NCI-H526 treated with DMSO at 0.1 percent for 48 hours (cell line): Measurements from ENCODE around the gene FAM111B.
"Not testable (repeated sequence)": the region's sequence is repeated elsewhere in the genome, so short reads cannot be mapped to it uniquely, and the experiment has no call there.

Experiments used
- DNase-seq: peaks from one replicate; lab custom pipeline; 2025; lab: John Stamatoyannopoulos, UW

The FAM111B gene, protein sequence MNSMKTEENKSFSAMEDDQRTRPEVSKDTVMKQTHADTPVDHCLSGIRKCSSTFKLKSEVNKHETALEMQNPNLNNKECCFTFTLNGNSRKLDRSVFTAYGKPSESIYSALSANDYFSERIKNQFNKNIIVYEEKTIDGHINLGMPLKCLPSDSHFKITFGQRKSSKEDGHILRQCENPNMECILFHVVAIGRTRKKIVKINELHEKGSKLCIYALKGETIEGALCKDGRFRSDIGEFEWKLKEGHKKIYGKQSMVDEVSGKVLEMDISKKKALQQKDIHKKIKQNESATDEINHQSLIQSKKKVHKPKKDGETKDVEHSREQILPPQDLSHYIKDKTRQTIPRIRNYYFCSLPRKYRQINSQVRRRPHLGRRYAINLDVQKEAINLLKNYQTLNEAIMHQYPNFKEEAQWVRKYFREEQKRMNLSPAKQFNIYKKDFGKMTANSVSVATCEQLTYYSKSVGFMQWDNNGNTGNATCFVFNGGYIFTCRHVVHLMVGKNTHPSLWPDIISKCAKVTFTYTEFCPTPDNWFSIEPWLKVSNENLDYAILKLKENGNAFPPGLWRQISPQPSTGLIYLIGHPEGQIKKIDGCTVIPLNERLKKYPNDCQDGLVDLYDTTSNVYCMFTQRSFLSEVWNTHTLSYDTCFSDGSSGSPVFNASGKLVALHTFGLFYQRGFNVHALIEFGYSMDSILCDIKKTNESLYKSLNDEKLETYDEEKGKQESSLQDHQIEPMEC

DNA sequence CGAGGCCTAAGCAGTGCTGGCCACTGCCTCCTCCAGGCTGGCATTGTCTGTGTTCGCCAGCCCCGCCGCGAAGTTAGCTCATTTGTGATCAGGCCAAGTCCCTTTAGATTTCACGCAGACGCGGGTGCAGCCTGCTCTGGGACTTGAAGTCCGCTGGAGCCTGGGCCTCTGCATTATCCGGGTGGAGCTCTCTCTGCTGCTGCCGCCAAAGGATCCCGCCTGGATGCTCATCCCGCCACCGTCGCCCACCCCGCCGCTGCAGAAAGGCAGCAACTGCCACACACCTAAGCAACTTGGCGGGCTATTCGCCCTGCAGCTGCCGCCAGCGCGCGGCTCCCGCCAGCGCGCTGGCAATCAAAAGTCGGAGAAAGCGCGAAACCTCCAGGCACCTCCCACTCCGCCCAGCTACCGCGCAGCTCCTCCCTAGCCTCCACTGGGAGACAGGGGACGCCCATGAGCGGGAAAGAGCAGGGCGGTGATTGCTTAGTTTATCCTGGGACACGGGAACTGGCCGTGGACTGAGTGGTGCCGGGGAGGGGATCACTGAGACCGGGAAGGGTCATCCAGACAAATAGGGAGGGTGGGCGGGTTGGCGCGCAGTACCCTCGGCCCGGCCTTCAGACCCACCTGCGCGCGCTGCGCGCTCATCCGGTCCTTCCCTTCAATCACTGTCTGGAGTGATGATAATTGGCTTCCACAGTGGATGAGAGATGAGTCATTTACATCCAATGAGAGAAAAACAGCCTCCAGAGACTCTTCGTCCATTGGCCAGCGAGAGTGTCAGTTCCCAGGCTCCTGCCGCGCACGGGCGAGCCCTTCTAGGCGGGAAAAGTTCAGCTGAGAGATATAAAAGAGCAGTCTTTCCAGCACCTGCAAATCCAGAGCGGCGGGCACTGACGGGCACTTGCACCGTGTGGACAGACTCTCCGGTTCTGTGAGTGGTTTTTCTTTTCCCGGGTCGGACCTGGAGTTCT lies at the start of gene FAM111B:
FAM111B (plus strand) TSS at position 875 of the 974 bp plus-strand sequence. CDS start 2,389 bp downstream, outside the sequence.
- DNase-seq, result peak; percentile 93

DNA sequence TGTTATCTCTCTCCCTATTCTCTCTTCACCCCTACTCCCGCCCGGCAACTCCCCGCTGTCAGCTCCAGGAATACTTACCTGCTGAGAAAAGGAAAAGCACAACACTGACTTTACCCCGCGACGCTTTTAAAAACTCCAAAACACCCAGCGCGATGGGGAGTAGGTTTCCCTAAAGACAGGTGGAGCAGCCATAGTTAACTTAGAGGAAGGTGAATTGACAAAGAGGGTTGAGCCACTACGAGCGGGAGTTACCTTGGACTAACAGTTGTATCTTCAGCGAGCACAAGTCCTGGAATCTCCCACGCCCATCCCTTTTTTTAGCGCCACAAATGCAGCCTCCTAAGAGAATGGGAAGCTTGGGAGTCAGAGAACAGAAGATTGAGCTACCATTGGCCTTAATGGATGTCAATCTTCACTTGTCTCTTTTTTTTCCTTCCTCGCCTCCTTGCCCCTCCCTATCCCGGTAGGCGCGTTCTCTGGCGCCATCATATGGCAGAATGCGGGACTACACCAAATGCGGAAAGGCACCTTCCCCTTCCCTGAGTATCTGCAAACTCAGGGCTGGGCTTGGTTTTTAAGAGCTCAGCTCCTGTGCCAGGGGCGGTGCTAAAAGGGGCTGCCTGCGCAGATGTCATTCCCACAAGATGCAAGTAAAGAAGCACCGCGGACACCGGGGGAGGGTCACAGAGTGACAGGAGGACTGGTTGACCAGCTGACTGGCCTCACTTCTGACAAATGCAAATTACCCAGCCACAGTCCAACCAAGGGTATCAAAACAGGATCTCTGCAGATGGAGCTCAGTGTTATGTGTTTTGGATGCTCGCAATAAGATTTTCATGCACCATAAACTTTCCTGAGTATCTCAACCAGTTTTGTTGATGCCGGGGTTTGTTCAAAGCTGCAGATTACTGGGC lies 48.7 kb upstream of the FAM111B start:
- peak; percentile 65 for DNase-seq

DNA sequence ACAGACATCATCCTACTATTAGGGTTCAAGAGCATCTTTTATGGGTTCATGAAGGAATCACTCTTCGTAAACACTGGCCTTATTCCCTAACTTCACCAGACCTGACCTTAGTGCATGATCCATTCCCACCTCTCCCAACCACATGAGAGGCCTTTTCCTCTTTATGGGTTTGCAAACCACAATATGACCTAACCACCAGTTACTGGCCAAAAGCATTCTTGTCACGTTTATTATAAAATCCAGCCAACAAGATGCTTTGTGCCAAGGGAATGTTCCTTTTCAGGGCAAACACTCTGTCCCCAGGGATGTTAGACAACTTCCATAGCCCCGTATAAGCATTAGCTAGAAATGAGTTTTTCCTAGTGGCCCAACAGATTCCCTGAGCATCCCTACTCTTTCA lies 46.9 kb upstream of the FAM111B start:
- not testable (repeated sequence) for DNase-seq

DNA sequence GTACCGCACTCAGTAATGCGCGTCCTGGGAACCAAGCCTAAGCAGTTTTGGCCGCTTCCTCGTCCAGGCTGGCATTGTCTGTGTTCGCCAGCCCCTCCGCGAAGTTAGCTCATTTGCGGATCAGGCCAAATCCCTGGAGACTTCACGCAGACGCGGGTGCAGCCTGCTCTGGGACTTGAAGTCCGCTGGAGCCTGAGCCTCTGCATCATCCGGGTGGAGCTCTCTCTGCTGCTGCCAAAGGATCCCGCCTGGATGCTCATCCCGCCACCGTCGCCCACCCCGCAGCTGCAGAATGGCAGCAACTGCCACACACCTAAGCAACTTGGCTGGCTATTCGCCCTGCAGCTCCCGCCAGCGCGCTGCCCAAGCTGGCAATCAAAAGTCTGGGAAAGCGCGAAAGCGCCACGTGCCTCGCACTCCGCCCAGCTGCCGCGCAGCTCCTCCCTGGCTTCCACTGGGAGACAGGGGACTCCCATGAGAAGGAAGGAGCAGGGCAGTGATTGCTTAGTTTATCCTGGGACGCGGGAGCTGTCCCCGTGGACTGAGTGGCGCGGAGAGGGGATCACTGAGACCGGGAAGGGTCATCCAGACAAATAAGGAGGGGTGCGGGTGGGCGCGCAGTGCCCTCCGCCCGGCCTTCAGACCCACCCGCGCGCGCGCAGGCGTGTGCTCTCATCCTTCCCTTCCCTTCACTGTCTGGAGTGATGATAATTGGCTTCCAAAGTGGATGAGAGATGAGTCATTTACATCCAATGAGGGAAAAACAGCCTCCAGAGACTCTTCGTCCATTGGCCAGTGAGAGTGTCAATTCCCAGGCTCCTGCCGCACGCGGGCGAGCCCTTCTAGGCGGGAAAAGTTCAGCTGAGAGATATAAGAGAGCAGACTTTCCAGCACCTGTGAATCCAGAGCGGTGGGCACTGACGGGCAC lies 44.2 kb upstream of the FAM111B start:
- no peak for DNase-seq

DNA sequence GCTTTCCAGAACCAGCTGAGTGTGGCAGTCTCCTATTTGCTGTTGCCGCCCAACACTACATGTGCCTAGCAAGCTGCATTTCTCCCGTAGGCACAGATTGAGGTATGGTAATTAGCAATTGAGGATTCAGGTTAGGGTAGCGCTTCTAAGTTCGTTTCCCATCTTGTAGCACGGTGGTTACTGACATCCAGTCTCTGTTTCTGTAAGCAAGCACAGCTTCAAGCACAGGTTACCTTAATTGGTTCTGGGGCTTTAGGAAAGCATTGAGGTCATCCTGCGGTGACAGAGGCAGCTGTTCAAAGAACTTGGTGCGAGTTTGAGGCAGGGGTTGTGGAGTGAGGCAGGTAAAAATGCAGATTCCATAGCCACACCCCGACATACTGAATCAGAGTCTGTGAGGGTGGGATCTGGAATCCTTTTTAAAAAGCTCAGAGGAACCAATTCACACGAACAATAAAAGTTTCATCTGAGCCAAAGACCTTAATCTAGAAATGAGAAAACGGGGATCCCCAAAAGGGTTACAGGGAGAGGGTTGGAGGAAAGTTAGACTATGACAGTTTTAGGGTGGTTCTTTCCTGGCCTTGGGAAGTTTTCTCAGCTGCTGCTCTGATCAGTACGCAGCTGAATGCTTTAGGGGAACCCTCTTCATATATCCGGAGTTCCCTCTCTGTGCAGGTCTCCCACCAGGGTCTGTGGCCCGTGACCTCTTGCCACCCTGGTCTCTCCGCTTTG lies 42.9 kb upstream of the FAM111B start:
- DNase-seq, result not testable (repeated sequence)

DNA sequence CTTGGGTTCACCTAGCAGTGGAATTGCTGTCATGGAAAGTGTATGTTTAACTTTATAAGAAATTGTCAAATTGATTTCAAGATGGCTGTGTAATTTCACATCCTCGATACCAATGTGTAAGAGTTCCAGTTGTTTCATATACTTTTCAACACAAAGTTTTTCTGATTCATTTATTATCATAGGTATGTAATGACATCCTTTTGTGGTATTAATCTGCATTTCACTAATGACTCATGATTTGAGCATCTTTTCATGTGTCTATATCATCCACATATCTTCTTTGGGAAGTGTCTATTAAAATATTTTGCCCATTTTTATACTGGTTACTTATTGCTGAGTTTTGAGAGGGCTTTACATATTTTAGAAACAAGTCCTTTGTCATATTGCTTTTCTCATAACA lies 38.0 kb upstream of the FAM111B start:
- DNase-seq, result no peak

DNA sequence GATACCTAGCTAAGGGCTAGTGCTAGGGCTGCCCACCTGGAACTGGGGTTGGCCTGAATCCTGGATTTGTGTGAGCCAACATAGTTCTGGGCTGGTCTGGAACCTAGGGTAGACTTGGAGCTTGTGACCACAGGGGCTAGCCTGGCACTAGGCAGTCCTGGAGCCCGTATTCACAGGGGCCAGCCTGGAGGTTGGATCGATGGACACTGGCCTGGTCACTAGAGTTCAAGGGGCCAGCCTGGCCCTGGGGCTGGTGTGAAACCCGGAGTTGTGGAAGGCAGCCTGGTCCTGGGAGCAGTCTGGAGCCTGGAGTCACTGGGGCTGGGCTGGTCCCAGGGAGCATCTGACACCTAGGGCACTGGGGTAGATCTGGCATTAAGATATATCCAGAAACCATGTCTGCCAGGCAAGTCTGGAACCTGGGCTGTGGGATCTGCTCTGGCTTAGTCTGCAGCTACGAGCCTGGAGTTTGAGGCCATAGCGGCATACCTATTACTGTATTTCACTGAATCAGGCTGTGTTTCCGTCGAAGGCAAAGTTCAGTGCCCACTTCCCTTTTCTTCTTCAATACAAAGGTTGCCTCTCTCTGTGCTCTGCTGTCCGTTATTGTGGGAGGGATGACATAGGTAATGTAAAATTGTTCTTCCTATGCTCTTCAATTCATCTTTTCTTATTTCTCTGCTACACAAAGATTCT lies 30.0 kb upstream of the FAM111B start:
- DNase-seq, result no peak

DNA sequence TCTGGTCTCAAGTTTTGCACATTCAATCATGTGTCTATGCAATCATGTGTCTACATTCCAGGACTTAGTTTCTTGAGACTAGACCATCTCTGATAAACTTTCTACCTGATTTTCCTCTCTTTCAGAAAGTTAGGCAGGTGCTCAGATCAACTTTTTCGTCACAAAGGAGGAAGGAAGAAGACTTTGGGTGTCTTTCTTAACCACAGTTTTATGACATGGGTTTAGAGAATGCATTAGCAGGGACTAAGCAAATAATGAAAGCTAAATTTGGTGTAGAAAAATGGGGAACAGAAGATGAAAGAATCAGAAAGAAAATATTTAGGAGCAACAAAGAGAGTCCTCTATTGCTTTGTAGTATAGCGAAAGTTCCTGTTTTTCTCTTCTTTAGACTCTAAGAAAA lies 28.6 kb upstream of the FAM111B start:
- no peak for DNase-seq

DNA sequence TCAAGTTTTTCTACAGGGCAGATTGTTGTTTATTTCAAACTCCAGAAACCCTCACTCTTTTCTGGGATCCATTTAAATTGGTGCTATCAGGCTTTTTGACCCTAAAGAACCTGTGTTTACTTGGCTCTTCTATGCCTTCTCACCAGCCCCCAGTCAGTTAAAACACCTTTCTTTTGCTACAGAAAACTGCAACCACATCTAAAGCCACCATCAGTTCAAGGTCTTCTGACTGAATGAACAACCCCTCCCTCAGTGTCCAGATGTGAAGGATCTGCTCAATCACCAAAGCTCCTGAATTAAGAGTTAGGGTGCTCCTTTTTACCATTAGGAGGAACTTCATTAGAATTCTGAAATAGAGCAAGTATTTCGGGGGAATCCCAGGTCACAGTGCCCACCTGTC lies 28.0 kb upstream of the FAM111B start:
- DNase-seq, result no peak

DNA sequence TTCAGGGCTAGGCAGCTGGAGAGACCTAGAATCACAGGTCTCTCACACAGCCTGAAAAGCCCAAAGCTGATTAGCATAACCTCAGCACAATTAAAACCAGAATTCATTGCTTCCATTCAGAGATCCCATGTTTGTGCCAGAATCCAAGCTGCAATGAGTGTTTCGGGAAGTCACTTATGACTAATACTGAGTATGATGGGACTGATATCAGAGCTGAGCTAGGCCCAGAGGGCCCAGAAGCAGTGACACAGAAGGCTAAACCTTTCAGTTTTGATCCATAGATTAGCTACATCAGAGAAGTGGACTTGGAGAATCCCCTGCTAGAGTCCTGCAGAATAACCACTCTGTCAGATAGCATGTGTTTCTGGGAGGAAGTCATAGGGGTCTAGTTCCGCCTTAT lies 26.6 kb upstream of the FAM111B start:
- DNase-seq, result not testable (repeated sequence)

DNA sequence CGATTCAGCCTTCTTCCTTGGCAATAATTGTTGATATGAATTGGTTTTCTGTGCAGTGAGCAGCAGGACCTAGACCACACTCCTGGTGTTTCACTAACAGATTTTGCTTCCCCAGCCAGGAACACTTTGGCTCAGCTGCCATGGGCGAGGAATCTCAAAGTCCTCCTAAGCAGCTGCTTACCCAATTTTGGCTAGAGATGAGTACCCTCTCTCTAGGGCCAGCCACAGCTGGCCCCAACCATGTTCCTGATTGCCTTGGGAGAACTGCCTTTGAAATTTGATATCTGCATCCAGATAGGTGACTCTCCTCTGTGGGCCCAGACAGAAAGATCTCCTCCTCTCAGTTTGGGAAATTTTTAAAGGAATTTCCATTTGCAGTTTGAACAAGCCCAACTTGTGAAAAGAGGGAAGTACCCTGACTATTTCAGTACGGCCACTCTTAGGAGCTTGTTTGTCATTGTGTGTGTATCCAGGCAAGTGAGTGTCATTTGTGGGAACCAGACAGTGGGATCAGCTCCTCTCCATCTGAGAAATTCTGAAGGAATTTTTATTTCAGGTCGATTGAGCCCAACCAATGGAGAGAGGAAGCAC lies 25.5 kb upstream of the FAM111B start:
- DNase-seq, result not testable (repeated sequence)

DNA sequence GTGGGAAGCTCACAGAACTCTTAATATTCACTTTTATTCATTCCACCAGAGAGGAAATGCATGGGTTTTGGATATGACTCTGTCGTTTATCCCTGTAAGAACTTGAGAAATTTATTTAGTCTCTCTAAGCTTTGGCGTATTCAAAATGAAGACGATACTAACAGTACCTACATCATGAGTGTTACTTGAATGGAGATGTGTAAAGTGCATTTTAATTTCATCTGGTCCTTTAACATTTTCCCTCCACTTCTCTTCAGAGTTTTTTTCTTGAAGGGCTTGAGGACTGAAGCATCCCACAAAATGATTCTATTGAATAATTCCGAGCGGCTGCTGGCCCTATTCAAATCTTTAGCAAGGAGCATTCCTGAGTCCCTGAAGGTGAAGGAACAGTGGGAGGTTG lies 21.0 kb upstream of the FAM111B start, which contains the start of gene GLYATL1B:
GLYATL1B (plus strand) TSS at position 301 of the 400 bp plus-strand sequence; CDS start at position 301, 0 bp downstream.
- DNase-seq, result not testable (repeated sequence)

DNA sequence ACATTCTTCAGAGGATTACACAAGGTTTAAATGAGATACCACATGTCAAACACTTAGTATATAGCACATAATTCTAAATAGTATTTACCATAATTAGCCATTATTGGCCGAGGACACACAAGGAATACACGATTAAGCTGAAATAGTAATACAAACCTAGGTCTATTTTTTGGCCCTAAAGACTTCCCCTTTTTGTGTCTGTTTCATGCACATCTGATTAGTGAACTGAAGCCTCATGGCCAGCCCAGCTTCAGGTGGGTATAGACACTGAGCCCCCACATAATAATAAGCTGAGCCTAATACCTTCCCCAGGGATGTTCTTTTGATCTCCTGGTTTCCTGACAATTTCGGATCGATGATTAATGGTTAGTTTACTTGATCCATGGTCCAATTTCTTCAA lies 18.9 kb upstream of the FAM111B start:
- DNase-seq, result no peak

DNA sequence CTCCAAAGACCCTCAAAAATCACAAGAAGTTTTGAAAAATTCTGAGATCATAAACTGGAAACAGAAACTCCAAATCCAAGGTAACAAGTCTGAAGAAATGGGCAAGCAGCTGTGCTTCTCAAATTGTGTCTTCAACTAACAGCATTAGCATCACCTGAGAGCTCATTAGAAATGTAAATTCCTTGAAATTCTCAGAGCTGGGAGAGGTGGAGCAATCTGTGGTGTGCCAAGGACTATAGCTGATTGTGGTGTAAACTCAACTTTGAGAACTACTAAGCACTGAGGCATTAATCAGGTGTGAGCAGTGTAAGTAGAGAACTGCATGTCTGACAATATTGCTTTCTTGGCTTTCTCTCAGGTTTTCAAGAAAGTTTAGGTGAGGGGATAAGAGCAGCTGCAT lies 13.5 kb upstream of the FAM111B start:
- not testable (repeated sequence) for DNase-seq

DNA sequence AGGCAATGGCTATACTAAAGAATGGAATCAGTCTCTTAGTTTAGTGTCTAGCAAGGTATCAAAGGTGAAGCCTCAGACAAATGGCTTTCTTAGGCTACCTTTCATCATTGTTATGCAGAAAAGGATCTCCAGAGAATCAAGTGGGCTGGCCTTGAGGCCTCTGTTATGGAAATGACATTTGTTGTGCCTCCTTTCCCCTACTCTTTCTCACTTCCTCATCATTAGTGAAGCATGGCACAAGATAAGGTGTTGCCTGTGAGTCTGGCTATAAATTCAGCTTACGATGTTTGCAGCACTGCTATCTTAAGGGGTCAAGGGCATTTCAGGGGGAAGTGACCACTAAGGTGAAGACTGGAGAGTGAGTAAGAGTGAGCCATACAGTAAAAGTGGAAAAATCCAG lies 11.8 kb upstream of the FAM111B start:
- not testable (repeated sequence) for DNase-seq

DNA sequence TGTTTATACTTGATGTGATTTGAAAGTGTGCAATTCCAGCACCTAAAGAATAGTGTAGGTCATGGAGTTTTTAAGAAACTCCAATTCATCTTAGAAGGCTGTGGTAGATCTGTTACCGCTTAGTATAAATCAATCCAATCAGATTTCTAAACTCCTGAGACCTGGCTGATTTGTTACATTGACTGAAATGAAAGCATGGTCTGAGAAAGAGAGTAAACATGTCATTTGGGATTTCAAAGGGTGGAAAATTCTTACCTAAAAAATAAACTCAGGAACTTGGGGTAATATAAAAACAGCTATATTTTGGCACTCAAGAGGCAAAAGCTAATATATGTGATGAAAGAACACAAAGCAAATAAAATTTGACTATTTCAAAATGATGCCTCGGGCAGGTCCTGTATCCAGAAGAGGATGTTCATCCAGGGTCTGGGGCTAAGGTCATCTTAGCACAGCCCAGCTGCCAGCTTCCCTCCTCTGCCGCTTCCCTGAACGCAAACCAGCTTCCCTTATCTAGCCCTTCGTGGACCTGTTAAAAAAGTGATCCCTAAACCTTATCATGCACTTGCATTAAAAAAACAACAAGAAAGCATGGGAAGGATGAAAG lies 11.0 kb upstream of the FAM111B start:
- DNase-seq, result not testable (repeated sequence)

DNA sequence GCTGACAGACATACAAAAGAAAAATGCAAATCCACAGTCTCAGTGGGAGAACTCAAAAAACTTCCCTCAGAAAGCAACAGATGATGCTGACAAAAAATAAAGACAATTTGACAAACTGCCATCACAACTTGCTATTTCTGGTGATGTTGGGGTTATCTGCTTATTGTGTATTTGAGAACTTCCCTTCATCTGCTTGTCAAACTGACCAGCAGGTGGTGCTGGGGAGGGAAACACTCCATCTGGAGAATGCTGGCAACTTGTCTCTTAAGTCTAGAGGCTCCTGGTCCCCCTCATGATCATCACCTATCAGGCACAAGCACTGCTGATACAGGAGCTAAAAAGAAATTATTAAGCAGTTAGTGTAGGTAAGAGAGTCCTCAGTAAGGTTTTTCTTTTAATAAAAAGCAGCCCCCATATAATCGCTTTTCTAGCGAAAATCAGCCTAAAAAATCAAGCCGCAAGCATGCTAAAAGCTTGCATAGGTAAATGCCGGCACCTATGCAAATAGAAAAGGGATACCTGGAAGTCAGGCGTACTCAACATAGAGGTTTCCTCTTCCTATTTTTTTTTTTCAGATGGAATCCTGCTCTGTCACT lies 9.8 kb upstream of the FAM111B start:
- DNase-seq, result peak; percentile 37
